M059J (cell line): ENCODE measurements around the gene ZFYVE9. TPM values are rescaled to one million over a fixed set of nuclear protein-coding genes. Genes with fewer than 3 reads are reported as not detected.
A peak's percentile ranks its signal among the peaks of the same experiment; 100 is the strongest.
"Not testable (repeated sequence)": the region's sequence is repeated elsewhere in the genome, so short reads cannot be mapped to it uniquely, and the experiment has no call there.

Source experiments
- DNase-seq: peaks from one replicate; pipeline ENCODE4 v3.0.0-alpha.2; 2012; ENCODE audit warnings: low read depth
- total RNA-seq: library from RNA; depleted of rRNA; stranded (reverse); fragments of >200 nt; shearing (Covaris generic); gene quantifications from 2 replicates; pipeline ENCODE4 v1.2.3, GENCODE V29; 2014

Gene ZFYVE9
- total RNA-seq, 1 experiment from 2014 or later: 13.5 TPM

- no peak for DNase-seq
Observed at GRCh38 chr1:52191395-52191965, 49.6 kb downstream of the ZFYVE9 start.

GRCh38 chr1:52192024-52192423 is 50.1 kb downstream of the ZFYVE9 start:
- no peak for DNase-seq

- DNase-seq: no peak
Observed at GRCh38 chr1:52192436-52192835, 50.5 kb downstream of the ZFYVE9 start.

- no peak for DNase-seq
Observed at GRCh38 chr1:52193985-52194384, 52.1 kb downstream of the ZFYVE9 start.

GRCh38 chr1:52195161-52195560 is 53.3 kb downstream of the ZFYVE9 start:
- no peak for DNase-seq

GRCh38 chr1:52203935-52204625 is 62.2 kb downstream of the ZFYVE9 start:
- no peak for DNase-seq

- no peak for DNase-seq
Observed at GRCh38 chr1:52204696-52205095, 62.8 kb downstream of the ZFYVE9 start.

- not testable (repeated sequence) for DNase-seq
Observed at GRCh38 chr1:52206686-52207085, 64.8 kb downstream of the ZFYVE9 start.

GRCh38 chr1:52209429-52209828 is 67.5 kb downstream of the ZFYVE9 start:
- DNase-seq: no peak

- DNase-seq: peak; percentile 28
Observed at GRCh38 chr1:52210044-52210443, 68.2 kb downstream of the ZFYVE9 start.

- peak; percentile 5 for DNase-seq
Observed at GRCh38 chr1:52216907-52217458, 75.1 kb downstream of the ZFYVE9 start.

GRCh38 chr1:52225174-52225573 is 83.3 kb downstream of the ZFYVE9 start:
- DNase-seq: no peak

GRCh38 chr1:52229494-52229893 is 87.6 kb downstream of the ZFYVE9 start:
- no peak for DNase-seq

GRCh38 chr1:52233463-52233862 is 91.6 kb downstream of the ZFYVE9 start:
- DNase-seq: no peak

GRCh38 chr1:52234014-52234413 is 92.1 kb downstream of the ZFYVE9 start:
- DNase-seq: no peak

- DNase-seq: no peak
Observed at GRCh38 chr1:52234708-52235107, 92.8 kb downstream of the ZFYVE9 start.

- DNase-seq: no peak
Observed at GRCh38 chr1:52235646-52236045, 93.8 kb downstream of the ZFYVE9 start.

GRCh38 chr1:52237430-52237829 is 95.5 kb downstream of the ZFYVE9 start:
- DNase-seq: peak; percentile 83

GRCh38 chr1:52238474-52238873 is 96.6 kb downstream of the ZFYVE9 start:
- peak; percentile 76 for DNase-seq

GRCh38 chr1:52238887-52239707 is 97.2 kb downstream of the ZFYVE9 start:
- DNase-seq: peak; percentile 73

- no peak for DNase-seq
Observed at GRCh38 chr1:52239708-52240001, 97.8 kb downstream of the ZFYVE9 start.

GRCh38 chr1:52240592-52241210 is 98.8 kb downstream of the ZFYVE9 start:
- no peak for DNase-seq
